AG09309 (cell line): ENCODE results near the gene TMEM242.

Experiments
- DNase-seq: peaks from one replicate; pipeline ENCODE4 v3.0.0-alpha.2; 2010; ENCODE audit warnings: low read depth
- H3K4me3 ChIP-seq: 2 replicates; pipeline ENCODE4 v1.5.1; 2011; ENCODE audit warnings: mild to moderate bottlenecking, low read depth, low read length, moderate library complexity; ENCODE audit not compliant: control insufficient read depth
- CTCF ChIP-seq: IDR thresholded peaks from 2 replicates; pipeline ENCODE4 v1.5.1; 2011; ENCODE audit warnings: mild to moderate bottlenecking, low read depth, low read length, inconsistent platforms; ENCODE audit not compliant: insufficient read depth, control insufficient read depth; ENCODE audit errors: missing control alignments

The TMEM242 gene

DNA sequence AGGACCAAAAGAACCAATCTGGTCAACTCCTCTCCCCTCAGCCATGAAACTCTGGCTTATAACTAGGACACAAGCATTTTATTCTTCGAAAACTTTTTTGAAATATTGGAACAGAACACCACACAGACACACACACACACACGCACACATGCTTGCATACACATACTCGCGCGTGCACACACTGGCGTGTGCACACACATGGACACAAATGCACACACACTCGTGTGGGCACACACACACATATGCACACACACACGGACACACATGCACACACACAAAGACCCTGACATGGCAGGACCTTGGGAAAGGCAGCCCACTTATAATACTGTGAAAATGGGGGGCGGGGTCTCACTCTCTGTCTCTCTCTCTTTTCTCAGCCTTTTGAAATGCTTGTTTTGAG lies 63.9 kb downstream of the TMEM242 start:
- DNase-seq, result no peak
- TF ChIP-seq CTCF, result no peak
- H3K4me3 ChIP-seq, result no peak overlapping the region

DNA sequence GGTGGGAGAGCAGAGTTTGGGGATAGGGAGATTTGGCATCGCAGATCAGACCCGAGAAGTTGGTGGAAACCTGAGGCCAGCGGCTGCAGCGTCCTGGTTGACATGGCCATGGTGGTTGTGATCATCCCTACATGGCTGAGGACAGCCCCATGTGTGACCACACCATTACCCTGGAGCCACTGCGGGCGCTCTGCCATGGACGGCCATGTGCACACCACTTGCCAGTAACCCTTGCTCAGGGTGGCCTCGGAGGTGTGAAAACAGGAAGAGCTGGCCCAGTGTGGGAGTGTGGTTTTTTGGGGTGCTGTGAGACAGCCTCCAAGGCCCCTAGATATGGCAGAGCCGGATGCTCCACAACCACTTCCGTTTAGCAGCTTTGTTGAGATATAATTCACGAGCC lies 64.4 kb downstream of the TMEM242 start:
- TF ChIP-seq CTCF, result no peak
- no peak for DNase-seq
- no peak overlapping the region for H3K4me3 ChIP-seq

GRCh38 chr6:157255079-157255478 lies 68.2 kb downstream of the TMEM242 start:
- H3K4me3 ChIP-seq, result no peak overlapping the region
- TF ChIP-seq CTCF, result no peak
- DNase-seq, result no peak

DNA sequence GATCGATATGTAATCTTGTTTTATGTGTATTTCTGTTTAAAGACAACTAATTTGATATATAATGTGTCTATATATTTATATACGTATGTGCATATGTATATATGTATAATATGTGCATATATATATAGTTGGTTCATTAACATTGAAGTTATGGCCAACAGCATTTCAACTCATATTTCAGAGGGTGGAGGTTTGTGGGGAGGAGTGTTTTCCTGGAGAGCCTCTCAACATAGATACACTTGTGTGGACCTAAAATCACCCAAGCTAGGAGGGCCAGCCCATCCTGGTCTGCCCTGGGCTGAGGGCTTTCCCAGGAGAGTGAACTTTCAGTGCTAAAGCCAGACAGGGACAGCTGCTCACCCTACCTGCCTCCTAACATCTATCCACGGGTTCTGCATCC lies 68.8 kb downstream of the TMEM242 start:
- H3K4me3 ChIP-seq, result no peak overlapping the region
- TF ChIP-seq CTCF, result no peak

DNA sequence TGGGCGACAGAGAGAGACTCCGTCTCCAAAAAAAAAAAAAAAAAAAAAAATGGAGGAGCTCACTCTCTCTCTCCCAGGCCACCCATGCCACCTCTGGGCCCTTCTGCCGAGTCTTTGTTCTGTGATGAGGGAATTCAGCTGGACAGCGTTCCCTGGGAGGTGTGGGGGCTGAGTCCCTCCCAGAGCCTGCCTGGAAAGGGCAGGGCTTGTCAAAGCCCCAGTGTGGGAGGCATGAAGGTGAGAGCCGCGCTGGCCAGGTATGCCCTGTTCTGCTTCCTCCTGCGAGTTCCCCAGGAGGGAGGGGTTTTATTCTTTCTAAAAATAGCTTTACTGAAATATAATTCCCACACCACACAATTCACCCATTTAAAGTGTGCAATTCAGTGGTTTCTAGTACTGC lies 69.6 kb downstream of the TMEM242 start:
- DNase-seq, result no peak
- no peak overlapping the region for H3K4me3 ChIP-seq
- no peak for TF ChIP-seq CTCF

More for the DNA sequence above, 68.8 kb downstream of the TMEM242 start:
- no peak for DNase-seq

DNA sequence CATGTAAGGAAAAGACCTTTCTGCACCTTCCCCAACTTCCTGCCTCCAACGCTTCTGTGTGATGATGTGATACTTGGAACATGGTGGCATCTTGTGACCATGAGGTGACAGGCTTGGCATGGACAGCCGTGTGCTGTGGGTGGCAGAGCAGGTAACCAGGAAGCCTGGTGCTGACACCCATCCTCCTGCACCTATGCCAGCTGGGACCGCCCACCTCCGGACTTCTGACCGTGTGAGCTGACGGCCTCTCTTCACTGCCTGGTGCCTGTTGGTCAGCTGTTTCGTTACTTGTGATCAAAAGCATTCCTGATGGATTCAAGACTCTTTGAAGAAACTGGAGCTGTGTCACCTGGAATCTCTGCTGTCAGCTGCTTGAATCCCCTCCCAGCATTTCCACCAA lies 70.3 kb downstream of the TMEM242 start:
- TF ChIP-seq CTCF, result no peak
- no peak for DNase-seq
- H3K4me3 ChIP-seq, result no peak overlapping the region

DNA sequence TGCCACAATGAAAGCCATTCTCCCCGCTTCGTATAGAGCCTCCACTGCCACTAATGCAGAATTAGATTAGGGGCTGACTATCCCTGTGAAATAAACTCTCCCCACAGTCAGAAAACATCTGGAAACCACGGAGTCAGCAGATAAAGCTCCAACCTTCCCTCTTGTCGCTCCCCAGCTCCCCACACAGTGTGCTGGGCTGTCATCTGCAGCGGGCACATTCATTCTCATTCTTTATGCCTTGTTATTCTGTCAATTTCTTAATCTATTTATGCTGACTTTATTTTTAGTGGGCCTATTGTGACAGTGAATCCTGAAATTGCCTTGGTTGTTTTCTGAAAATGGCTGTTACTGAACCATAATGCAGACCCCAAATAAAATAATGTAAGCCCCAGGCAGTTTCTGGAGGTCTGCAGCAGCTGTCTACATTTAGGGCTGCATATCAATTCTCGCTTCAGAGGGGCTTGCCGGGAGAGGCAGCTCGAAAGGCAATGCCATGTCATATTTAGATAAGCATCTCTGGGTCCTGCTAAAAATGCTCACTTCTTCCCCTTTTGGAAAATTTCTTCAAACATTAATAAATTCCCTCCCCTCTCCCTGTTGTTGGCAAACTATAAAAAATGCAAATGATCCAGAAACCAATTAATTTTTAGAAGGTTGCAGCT lies 71.6 kb downstream of the TMEM242 start:
- TF ChIP-seq CTCF, result no peak
- no peak for DNase-seq
- H3K4me3 ChIP-seq, result no peak overlapping the region
